ENCODE measurements around the gene KIFAP3. TPM values are rescaled to one million over a fixed set of nuclear protein-coding genes. Genes with fewer than 3 reads are reported as not detected.
A peak's percentile ranks its signal among the peaks of the same experiment; 100 is the strongest.

The KIFAP3 gene
- total and polyA plus RNA-seq, 12 donors = 16.5 to 84.0 (median 54.0) TPM

DNA sequence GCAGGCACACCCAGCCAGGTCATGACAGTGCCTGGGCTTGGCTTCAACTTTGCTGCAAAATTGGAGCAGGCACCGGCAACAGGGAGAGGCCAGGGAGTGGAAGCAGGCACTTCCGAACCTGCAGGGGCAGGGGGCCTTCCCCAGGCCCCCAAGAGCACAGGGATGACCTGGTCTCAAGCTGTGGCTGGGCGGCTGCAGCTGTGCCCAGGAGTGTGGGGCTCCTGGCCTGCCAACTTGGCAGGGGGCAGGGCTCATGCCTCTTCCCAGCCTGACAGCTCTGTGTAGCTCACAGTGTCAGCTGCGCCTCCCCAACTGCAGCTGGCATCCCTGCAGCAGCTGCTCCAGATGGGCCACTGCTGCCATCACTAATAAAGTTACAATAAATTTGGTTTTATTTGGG, 129.3 kb downstream of the KIFAP3 start:
- Histone ChIP-seq H3K27ac (no peak overlapping the region), H3K27me3 (no peaks in the 10 kb centered on the region), H3K4me1 (peaks cover 0 to 5% (median 0%) of the 10 kb centered on the region in 9 donors), H3K4me3 (no peak overlapping the region), H3K9me3 (no peaks in the 10 kb centered on the region), H3K36me3 (peaks cover 0 to 21% (median 6%) of the 10 kb centered on the region in 9 donors)
- peak in 1 of 8 donors; percentile 64 for ATAC-seq
- TF ChIP-seq, protein P1, sequence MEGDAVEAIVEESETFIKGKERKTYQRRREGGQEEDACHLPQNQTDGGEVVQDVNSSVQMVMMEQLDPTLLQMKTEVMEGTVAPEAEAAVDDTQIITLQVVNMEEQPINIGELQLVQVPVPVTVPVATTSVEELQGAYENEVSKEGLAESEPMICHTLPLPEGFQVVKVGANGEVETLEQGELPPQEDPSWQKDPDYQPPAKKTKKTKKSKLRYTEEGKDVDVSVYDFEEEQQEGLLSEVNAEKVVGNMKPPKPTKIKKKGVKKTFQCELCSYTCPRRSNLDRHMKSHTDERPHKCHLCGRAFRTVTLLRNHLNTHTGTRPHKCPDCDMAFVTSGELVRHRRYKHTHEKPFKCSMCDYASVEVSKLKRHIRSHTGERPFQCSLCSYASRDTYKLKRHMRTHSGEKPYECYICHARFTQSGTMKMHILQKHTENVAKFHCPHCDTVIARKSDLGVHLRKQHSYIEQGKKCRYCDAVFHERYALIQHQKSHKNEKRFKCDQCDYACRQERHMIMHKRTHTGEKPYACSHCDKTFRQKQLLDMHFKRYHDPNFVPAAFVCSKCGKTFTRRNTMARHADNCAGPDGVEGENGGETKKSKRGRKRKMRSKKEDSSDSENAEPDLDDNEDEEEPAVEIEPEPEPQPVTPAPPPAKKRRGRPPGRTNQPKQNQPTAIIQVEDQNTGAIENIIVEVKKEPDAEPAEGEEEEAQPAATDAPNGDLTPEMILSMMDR (IDR thresholded peaks at IDR 0.05) = no peak
- WGBS, 2 donors = 92 to 96% methylated on average over 4 of the region's 4 CpGs
- intact Hi-C loops (cut with DNase I) = loop anchor here in 1 of 10 donors (10.0 kb wide), 2 partner anchors 1540 to 1930 kb away; no protein-coding TSS in a partner anchor
- no peak for DNase-seq

GRCh38 chr1:169944621-169945020, 129.9 kb downstream of the KIFAP3 start:
- TF ChIP-seq, protein P1 (IDR thresholded peaks at IDR 0.05) = no peak
- no peak overlapping the region for H3K27ac ChIP-seq
- H3K36me3 ChIP-seq = peaks cover 0 to 24% (median under 1%) of the 10 kb centered on the region in 9 donors
- 94% methylated on average over 3 of the region's 3 CpGs for WGBS, 2 donors
- H3K4me3 ChIP-seq = no peak overlapping the region
- no peaks in the 10 kb centered on the region for H3K9me3 ChIP-seq
- DNase-seq = no peak
- intact Hi-C loops (cut with DNase I) = loop anchor here in 1 of 10 donors (10.0 kb wide), 2 partner anchors 1540 to 1930 kb away; no protein-coding TSS in a partner anchor
- H3K27me3 ChIP-seq = no peaks in the 10 kb centered on the region
- peak in 1 of 8 donors; percentile 26 for ATAC-seq
- H3K4me1 ChIP-seq = peaks cover 0 to 5% (median 0%) of the 10 kb centered on the region in 9 donors

- no peak for DNase-seq
These were observed 130.4 kb downstream of the KIFAP3 start for GRCh38 chr1:169943963-169944526.

DNA sequence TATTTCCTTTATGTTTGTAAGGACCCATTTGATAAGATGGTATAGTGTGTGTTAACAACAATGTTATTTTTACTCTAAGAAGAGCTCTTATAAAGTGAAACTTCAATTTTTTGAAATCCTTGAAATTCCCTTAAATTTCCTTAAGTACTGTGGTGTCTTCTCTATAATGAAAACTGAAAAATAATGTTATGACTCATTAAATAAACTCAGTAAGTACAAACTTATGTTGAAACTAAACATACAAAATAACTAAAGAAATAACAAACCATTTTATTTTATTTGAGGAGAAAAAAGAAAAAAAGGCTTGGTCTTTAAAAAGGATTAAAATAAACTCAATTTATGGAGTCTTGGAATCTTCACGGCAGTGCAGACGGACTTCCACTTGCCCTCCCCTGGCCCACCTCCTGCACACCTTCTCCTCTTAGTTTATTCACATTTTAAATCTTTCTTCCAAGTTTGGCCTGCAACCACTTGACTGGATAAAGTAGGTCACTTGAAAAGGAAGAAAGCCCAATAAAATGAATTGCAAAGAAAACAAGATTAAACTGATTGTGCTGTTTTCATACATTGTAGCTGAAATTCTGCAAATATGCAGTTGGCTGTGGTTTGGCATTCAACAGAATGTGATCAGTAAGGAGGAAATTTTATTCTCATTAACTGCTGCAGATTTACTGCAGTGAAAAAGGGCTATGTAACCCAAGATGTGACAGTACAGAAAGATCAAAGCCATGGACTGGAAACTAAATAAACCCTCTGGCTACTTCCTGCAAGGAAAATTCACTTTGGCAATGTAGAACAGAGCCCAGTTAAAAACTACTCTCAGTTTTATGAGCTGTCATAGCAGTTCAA, 132.3 kb downstream of the KIFAP3 start:
- Histone ChIP-seq H3K36me3 (peaks cover 0 to 14% (median 0%) of the 10 kb centered on the region in 9 donors), H3K4me1 (no peaks in the 10 kb centered on the region), H3K27ac (no peak overlapping the region), H3K27me3 (no peaks in the 10 kb centered on the region), H3K4me3 (no peak overlapping the region), H3K9me3 (no peaks in the 10 kb centered on the region)
- 84 to 89% methylated on average over 2 of the region's 2 CpGs for WGBS, 2 donors
- ATAC-seq (no peak), DNase-seq (no peak)
- TF ChIP-seq, protein P1 (IDR thresholded peaks at IDR 0.05) = no peak
- intact Hi-C loops (cut with DNase I) = loop anchor here in 1 of 10 donors (10.0 kb wide), 2 partner anchors 1537 to 1933 kb away; no protein-coding TSS in a partner anchor

More at GRCh38 chr1:169943963-169944526, 130.4 kb downstream of the KIFAP3 start:
- no peak for ATAC-seq
- H3K9me3 ChIP-seq = no peaks in the 10 kb centered on the region
- H3K27me3 ChIP-seq = no peaks in the 10 kb centered on the region
- H3K4me1 ChIP-seq = no peaks in the 10 kb centered on the region
- TF ChIP-seq, protein P1 (IDR thresholded peaks at IDR 0.05) = no peak
- H3K27ac ChIP-seq = no peak overlapping the region
- 90% methylated on average over 17 of the region's 17 CpGs for WGBS, 2 donors
- H3K4me3 ChIP-seq = no peak overlapping the region
- intact Hi-C loops (cut with DNase I) = loop anchor here in 1 of 10 donors (10.0 kb wide), 2 partner anchors 1539 to 1931 kb away; no protein-coding TSS in a partner anchor
- H3K36me3 ChIP-seq = peaks cover 0 to 24% (median 0%) of the 10 kb centered on the region in 9 donors
